ENCODE measurements around the gene TSPAN16. TPM values are rescaled to one million over a fixed set of nuclear protein-coding genes. Genes with fewer than 3 reads are reported as not detected.

The TSPAN16 gene
- total and polyA plus RNA-seq, 2 of the 13 experiments (the other 11 are each of a cell fraction or from before 2014, with no cell fraction given), result not detected

DNA sequence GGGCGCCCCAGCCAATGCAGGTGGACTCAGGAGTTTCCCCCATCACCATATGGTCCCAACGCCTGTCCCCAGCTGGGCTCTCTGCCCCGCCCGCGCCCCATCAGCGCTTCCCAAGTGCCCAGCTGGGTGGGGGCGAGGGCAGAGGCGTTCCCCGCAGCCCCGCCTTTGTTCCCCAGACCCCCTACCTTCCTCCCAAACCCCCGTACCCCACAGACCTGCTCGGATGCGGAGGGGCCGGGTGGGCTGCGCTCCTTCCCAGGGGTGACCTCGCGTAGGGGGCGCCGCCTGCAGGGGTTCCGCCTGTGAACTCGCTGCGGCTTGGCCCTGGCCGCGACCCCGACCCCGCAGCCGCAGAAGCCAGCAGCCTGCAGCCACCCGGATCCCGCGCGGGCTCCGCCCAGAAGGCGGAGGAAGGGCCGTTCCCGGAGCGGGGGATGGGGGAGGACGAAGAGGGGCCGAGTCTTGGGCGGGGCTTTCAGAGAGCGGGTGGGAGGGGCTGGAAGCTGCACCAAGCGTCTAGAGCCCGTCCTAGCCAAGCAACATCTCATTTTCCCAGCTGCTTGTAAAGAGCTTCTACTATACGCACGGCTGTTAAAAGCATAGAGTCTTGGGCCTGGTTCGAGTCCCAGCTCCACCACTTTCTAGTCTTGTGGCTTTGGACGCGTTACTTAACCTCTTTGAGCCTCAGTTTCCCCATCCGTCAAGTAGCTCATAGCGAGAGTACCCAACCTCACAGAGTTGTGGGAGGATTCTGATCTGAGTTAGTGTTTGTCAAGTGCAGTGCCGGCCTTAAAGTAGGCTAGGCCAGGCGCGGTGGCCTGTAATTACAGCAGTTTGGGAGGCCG, 43.5 kb downstream of the TSPAN16 start, which contains the start of gene RAB3D (continued):
- no peak for TF ChIP-seq NPAS2 (CRISPR knock-in tag; IDR thresholded peaks at IDR 0.05; ENCODE audit: borderline replicate concordance)
- TF ChIP-seq SNRNP70 (IDR thresholded peaks at IDR 0.05; ENCODE audit: low read depth, low read length), result no peak
- TF ChIP-seq GFI1 (CRISPR knock-in tag; IDR thresholded peaks at IDR 0.05; ENCODE audit: borderline replicate concordance), result peak; percentile 42; the same call in 1 of the 2 replicates
- TF ChIP-seq, protein P1, sequence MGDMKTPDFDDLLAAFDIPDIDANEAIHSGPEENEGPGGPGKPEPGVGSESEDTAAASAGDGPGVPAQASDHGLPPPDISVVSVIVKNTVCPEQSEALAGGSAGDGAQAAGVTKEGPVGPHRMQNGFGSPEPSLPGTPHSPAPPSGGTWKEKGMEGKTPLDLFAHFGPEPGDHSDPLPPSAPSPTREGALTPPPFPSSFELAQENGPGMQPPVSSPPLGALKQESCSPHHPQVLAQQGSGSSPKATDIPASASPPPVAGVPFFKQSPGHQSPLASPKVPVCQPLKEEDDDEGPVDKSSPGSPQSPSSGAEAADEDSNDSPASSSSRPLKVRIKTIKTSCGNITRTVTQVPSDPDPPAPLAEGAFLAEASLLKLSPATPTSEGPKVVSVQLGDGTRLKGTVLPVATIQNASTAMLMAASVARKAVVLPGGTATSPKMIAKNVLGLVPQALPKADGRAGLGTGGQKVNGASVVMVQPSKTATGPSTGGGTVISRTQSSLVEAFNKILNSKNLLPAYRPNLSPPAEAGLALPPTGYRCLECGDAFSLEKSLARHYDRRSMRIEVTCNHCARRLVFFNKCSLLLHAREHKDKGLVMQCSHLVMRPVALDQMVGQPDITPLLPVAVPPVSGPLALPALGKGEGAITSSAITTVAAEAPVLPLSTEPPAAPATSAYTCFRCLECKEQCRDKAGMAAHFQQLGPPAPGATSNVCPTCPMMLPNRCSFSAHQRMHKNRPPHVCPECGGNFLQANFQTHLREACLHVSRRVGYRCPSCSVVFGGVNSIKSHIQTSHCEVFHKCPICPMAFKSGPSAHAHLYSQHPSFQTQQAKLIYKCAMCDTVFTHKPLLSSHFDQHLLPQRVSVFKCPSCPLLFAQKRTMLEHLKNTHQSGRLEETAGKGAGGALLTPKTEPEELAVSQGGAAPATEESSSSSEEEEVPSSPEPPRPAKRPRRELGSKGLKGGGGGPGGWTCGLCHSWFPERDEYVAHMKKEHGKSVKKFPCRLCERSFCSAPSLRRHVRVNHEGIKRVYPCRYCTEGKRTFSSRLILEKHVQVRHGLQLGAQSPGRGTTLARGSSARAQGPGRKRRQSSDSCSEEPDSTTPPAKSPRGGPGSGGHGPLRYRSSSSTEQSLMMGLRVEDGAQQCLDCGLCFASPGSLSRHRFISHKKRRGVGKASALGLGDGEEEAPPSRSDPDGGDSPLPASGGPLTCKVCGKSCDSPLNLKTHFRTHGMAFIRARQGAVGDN (CRISPR knock-in tag; IDR thresholded peaks at IDR 0.05), result peak; percentile 67
- no peak for TF ChIP-seq ZNF431 (CRISPR knock-in tag; IDR thresholded peaks at IDR 0.05; ENCODE audit: borderline replicate concordance, low read depth)
- no peak for TF ChIP-seq ZNF7 (CRISPR knock-in tag; IDR thresholded peaks at IDR 0.05)
- TF ChIP-seq NR1H2 (CRISPR knock-in tag; IDR thresholded peaks at IDR 0.05; ENCODE audit: borderline replicate concordance, low read depth), result no peak
- peak; percentile 43; the same call in 1 of the 2 replicates for TF ChIP-seq PHF20 (CRISPR knock-in tag; IDR thresholded peaks at IDR 0.05)
- TF ChIP-seq ZNF33B (CRISPR knock-in tag; IDR thresholded peaks at IDR 0.05), result no peak
- TF ChIP-seq, protein P2, sequence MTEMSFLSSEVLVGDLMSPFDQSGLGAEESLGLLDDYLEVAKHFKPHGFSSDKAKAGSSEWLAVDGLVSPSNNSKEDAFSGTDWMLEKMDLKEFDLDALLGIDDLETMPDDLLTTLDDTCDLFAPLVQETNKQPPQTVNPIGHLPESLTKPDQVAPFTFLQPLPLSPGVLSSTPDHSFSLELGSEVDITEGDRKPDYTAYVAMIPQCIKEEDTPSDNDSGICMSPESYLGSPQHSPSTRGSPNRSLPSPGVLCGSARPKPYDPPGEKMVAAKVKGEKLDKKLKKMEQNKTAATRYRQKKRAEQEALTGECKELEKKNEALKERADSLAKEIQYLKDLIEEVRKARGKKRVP (CRISPR knock-in tag; IDR thresholded peaks at IDR 0.05), result no peak
- no peak for TF ChIP-seq ZNF746 (CRISPR knock-in tag; IDR thresholded peaks at IDR 0.05)
- no peak for TF ChIP-seq SALL1 (CRISPR knock-in tag; IDR thresholded peaks at IDR 0.05)
- TF ChIP-seq BORCS8-MEF2B (CRISPR knock-in tag; IDR thresholded peaks at IDR 0.05), result 0 out of 2 replicates have a peak, but pooled peaks have one; percentile 24
- no peak for TF ChIP-seq ZNF761 (CRISPR knock-in tag; conservative IDR thresholded peaks at IDR 0.05)
- TF ChIP-seq ZNF256 (CRISPR knock-in tag; conservative IDR thresholded peaks at IDR 0.05), result no peak
- no peak for TF ChIP-seq CREB1 (IDR thresholded peaks at IDR 0.05)
- TF ChIP-seq CREB1 (CRISPR knock-in tag; IDR thresholded peaks at IDR 0.05), result no peak
- TF ChIP-seq ZNF331 (CRISPR knock-in tag; IDR thresholded peaks at IDR 0.05), result no peak
- no peak for TF ChIP-seq STAT5B (CRISPR knock-in tag; IDR thresholded peaks at IDR 0.05)
- TF ChIP-seq, protein P3, sequence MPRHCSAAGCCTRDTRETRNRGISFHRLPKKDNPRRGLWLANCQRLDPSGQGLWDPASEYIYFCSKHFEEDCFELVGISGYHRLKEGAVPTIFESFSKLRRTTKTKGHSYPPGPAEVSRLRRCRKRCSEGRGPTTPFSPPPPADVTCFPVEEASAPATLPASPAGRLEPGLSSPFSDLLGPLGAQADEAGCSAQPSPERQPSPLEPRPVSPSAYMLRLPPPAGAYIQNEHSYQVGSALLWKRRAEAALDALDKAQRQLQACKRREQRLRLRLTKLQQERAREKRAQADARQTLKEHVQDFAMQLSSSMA (CRISPR knock-in tag; IDR thresholded peaks at IDR 0.05), result no peak
- no peak for TF ChIP-seq SMC3 (IDR thresholded peaks at IDR 0.05; ENCODE audit: low read length)
- TF ChIP-seq, protein P4, sequence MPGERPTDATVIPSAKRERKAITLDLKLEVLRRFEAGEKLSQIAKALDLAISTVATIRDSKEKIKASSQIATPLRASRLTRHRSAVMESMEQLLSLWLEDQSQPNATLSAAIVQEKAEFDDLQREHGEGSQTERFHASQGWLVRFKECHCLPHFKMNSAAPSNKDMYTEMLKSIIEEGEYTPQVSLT (CRISPR knock-in tag; IDR thresholded peaks at IDR 0.05; ENCODE audit: borderline replicate concordance, low read depth), result no peak
- TF ChIP-seq ZFP1 (CRISPR knock-in tag; IDR thresholded peaks at IDR 0.05), result no peak
- TF ChIP-seq EEA1 (CRISPR knock-in tag; IDR thresholded peaks at IDR 0.05; ENCODE audit: borderline replicate concordance), result no peak
- no peak; the same call in 1 of the 2 replicates for TF ChIP-seq RARA (CRISPR knock-in tag; IDR thresholded peaks at IDR 0.05)
- no peak for TF ChIP-seq NR2C2 (CRISPR knock-in tag; IDR thresholded peaks at IDR 0.05; ENCODE audit: borderline replicate concordance)
